ENCODE results near the gene MARS1.

Gene MARS1

GRCh38 chr12:57526477-57527126, 38.7 kb downstream of the MARS1 start (continued):
- TF ChIP-seq ZNF24 (tag by site-specific recombination; IDR thresholded peaks at IDR 0.05) (no peak), ZNF624 (tag by site-specific recombination; IDR thresholded peaks at IDR 0.05) (no peak), ZNF626 (tag by site-specific recombination; IDR thresholded peaks at IDR 0.05) (no peak), ZNF155 (tag by site-specific recombination; IDR thresholded peaks at IDR 0.05) (no peak), BCL6B (tag by site-specific recombination; IDR thresholded peaks at IDR 0.05) (no peak), ZNF248 (tag by site-specific recombination; IDR thresholded peaks at IDR 0.05) (no peak), TSHZ1 (tag by site-specific recombination; IDR thresholded peaks at IDR 0.05; ENCODE audit: borderline replicate concordance) (no peak), IKZF3 (tag by site-specific recombination; IDR thresholded peaks at IDR 0.05) (no peak), GLIS2 (tag by site-specific recombination; IDR thresholded peaks at IDR 0.05) (peak; percentile 56), ZNF837 (tag by site-specific recombination; IDR thresholded peaks at IDR 0.05) (no peak), ZIC2 (tag by site-specific recombination; IDR thresholded peaks at IDR 0.05) (no peak), ZNF610 (tag by site-specific recombination; IDR thresholded peaks at IDR 0.05; ENCODE audit: borderline replicate concordance) (no peak), ZNF426 (tag by site-specific recombination; IDR thresholded peaks at IDR 0.05) (no peak)

GRCh38 chr12:57527184-57527583, 39.3 kb downstream of the MARS1 start:
- Histone ChIP-seq H3K4me3 (ENCODE audit: low read depth, low read length) (no peak overlapping the region), H3K27ac (ENCODE audit: extremely low read depth, low read depth, low read length) (no peak overlapping the region), H3K9me3 (ENCODE audit: control insufficient read depth, insufficient read depth, low read depth, low read length) (no peaks in the 10 kb centered on the region), H3K36me3 (ENCODE audit: control insufficient read depth in 2 of 2, insufficient read depth in 1 of 2, low read length in 2 of 2) (peaks cover 8 to 81% of the 10 kb centered on the region in 2 experiments; a peak in 1 of 3 replicates), H3K4me1 (ENCODE audit: control insufficient read depth, insufficient read depth, low read length) (no peaks in the 10 kb centered on the region; the same call in 1 of the 2 replicates)
- CTCF ChIA-PET = interaction anchor here (0.7 kb wide), 1 partner anchor 208 kb away, joined by 3 read pairs; no protein-coding TSS in a partner anchor
- POLR2A ChIA-PET = interaction anchor here (1.4 kb wide), 1 partner anchor 10 kb away, joined by 4 read pairs; no protein-coding TSS in a partner anchor
- TF ChIP-seq ZNF416 (tag by site-specific recombination; IDR thresholded peaks at IDR 0.05) (no peak), GLIS2 (tag by site-specific recombination; IDR thresholded peaks at IDR 0.05) (peak; percentile 8; the same call in 1 of the 2 replicates), REST (tag by site-specific recombination; IDR thresholded peaks at IDR 0.05) (no peak), ZNF747 (tag by site-specific recombination; IDR thresholded peaks at IDR 0.05) (no peak), ZNF660 (tag by site-specific recombination; IDR thresholded peaks at IDR 0.05) (no peak), ZNF311 (tag by site-specific recombination; IDR thresholded peaks at IDR 0.05; ENCODE audit: borderline replicate concordance) (no peak), GLIS1 (tag by site-specific recombination; IDR thresholded peaks at IDR 0.05) (peak; percentile 91), ZNF843 (tag by site-specific recombination; IDR thresholded peaks at IDR 0.05) (no peak), ZNF530 (tag by site-specific recombination; IDR thresholded peaks at IDR 0.05; ENCODE audit: low read depth) (no peak), PRDM4 (tag by site-specific recombination; IDR thresholded peaks at IDR 0.05) (no peak)
